ENCODE measurements around the gene KCNIP4. TPM values are rescaled to one million over a fixed set of nuclear protein-coding genes. Genes with fewer than 3 reads are reported as not detected.

Gene KCNIP4
- total and polyA plus RNA-seq, 10 of the 15 experiments (the other 5 are each of a cell fraction or from before 2014, with no cell fraction given) = 0.03 to 0.23 (median 0.13) TPM; not detected in 7

- RAD21 ChIA-PET (ENCODE audit: unreplicated experiment) = no interaction called here
- no peaks in the 10 kb centered on the region for H3K27me3 ChIP-seq (replicated peaks in 1 of 2; ENCODE audit: control insufficient read depth in 2 of 2, insufficient read depth in 2 of 2, low read length in 1 of 2)
- no peaks in the 10 kb centered on the region for H3K79me2 ChIP-seq (ENCODE audit: control insufficient read depth, insufficient read depth, low read length)
- no peaks in the 10 kb centered on the region for H3K4me1 ChIP-seq (ENCODE audit: control insufficient read depth, insufficient read depth, low read length)
- POLR2A ChIA-PET = no interaction called here
- CTCF ChIA-PET = no interaction called here
- ATAC-seq = no peak
- intact Hi-C loops (cut with micrococcal nuclease; ENCODE audit: unreplicated experiment) = no loop called here
- FAIRE-seq = no peak
- H3K27ac ChIP-seq (ENCODE audit: control insufficient read depth, insufficient read depth) = no peak overlapping the region
- H3K4me2 ChIP-seq (ENCODE audit: control insufficient read depth, insufficient read depth) = no peak overlapping the region
- DNase-seq (ENCODE audit: low read depth, low spot score) = no peak
- SMC1A ChIA-PET (ENCODE audit: uncharacterized antibody, unreplicated experiment) = no interaction called here
- TF ChIP-seq SKIL (IDR thresholded peaks at IDR 0.05; ENCODE audit: low read depth, poor library complexity, severe bottlenecking) = no peak
- no peak for TF ChIP-seq RBBP5 (conservative IDR thresholded peaks at IDR 0.05)
- TF ChIP-seq ZNF384 (IDR thresholded peaks at IDR 0.05; ENCODE audit: borderline replicate concordance, low read depth, low read length) = no peak
- TF ChIP-seq CEBPZ (IDR thresholded peaks at IDR 0.05; ENCODE audit: low read depth, low read length) = no peak
- no peak for TF ChIP-seq E2F8 (IDR thresholded peaks at IDR 0.05; ENCODE audit: low read depth, partially characterized antibody)
- TF ChIP-seq ATF3 (IDR thresholded peaks at IDR 0.05; ENCODE audit: borderline replicate concordance, extremely low read depth, low read depth, low read length) = no peak
- no peak for TF ChIP-seq SREBF2 (IDR thresholded peaks at IDR 0.05; ENCODE audit: low read length)
- no peak for TF ChIP-seq RCOR1 (conservative IDR thresholded peaks at IDR 0.05; ENCODE audit: low read depth, low read length)
- TF ChIP-seq POLR2AphosphoS5 (IDR thresholded peaks at IDR 0.05; ENCODE audit: low read length) = no peak
- TF ChIP-seq HDAC6 (IDR thresholded peaks at IDR 0.05; ENCODE audit: unreplicated experiment) = no peak
- TF ChIP-seq HCFC1 (IDR thresholded peaks at IDR 0.05; ENCODE audit: low read length) = no peak
- no TSS peak for BruUV-seq (replicated peaks)
- in situ Hi-C loops (cut with MboI) = no loop called here
- no peaks in the 10 kb centered on the region for H3K36me3 ChIP-seq (ENCODE audit: control insufficient read depth in 2 of 2, insufficient read depth in 2 of 2, low read length in 1 of 2)
- H2AFZ ChIP-seq (ENCODE audit: control insufficient read depth, low read depth, low read length) = no peak overlapping the region
- no peak overlapping the region for H3K9ac ChIP-seq (ENCODE audit: control insufficient read depth, insufficient read depth, low read length)
- no peaks in the 10 kb centered on the region for H3K9me3 ChIP-seq (replicated peaks; ENCODE audit: control insufficient read depth, insufficient read depth, low read length)
- no peaks in the 10 kb centered on the region for H4K20me1 ChIP-seq (ENCODE audit: control insufficient read depth, insufficient read depth)
- WGBS (ENCODE audit: insufficient coverage, insufficient replicate concordance, low lambda C conversion rate, missing lambda C conversion rate) = 67% methylated on average over 3 of the region's 3 CpGs
- no peak overlapping the region for H3K4me3 ChIP-seq
Observed at GRCh38 chr4:21849077-21849476, 99.5 kb downstream of the KCNIP4 start.

Measured in GM12878 (cell line).